LHCN-M2 (cell line): ENCODE measurements around the gene STARD7. TPM values are rescaled to one million over a fixed set of nuclear protein-coding genes. Genes with fewer than 3 reads are reported as not detected.
A peak's percentile ranks its signal among the peaks of the same experiment; 100 is the strongest.
"Not testable (repeated sequence)": the region's sequence is repeated elsewhere in the genome, so short reads cannot be mapped to it uniquely, and the experiment has no call there.

Experiments
- DNase-seq: peaks from one replicate; pipeline ENCODE4 v3.0.0-alpha.2; 2012; ENCODE audit warnings: low read depth
- total RNA-seq: library from RNA; depleted of rRNA; stranded (reverse); fragments of >200 nt; gene quantifications from 2 replicates; pipeline ENCODE4 v1.2.3, GENCODE V29; 2014

STARD7 gene
- total RNA-seq, 1 experiment from 2014 or later: 168 TPM

DNA sequence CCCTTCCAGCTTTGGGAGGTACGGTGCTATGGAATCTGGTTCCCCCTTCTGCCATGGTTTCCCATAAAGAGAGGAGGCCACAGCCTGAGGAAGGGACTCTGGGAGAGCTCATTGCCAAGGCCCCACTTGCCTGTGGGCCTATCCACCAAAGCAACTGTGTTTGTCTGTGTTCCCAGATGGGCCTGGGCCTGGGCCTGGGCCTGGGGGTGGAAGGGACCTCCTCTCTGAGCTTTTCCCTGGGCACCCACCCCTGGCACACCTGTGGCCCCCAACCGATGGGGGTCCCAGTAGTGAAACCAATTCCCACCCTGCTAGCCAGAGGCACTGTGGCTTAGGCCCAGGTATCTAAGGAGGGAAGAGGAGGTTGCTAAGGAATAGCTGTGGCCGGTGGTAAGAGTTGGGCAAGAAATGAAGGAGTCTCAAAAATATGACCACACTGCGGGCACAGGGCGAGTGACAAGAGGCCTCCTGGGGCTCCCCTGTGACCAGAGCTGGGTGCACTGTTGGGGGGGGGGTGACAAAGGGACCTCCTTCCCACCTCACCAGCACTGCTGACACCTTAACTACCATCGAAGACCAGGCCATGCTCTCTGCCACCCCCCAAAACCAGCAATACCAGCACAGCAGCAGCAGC, 58.5 kb downstream of the STARD7 start:
- DNase-seq: no peak

DNA sequence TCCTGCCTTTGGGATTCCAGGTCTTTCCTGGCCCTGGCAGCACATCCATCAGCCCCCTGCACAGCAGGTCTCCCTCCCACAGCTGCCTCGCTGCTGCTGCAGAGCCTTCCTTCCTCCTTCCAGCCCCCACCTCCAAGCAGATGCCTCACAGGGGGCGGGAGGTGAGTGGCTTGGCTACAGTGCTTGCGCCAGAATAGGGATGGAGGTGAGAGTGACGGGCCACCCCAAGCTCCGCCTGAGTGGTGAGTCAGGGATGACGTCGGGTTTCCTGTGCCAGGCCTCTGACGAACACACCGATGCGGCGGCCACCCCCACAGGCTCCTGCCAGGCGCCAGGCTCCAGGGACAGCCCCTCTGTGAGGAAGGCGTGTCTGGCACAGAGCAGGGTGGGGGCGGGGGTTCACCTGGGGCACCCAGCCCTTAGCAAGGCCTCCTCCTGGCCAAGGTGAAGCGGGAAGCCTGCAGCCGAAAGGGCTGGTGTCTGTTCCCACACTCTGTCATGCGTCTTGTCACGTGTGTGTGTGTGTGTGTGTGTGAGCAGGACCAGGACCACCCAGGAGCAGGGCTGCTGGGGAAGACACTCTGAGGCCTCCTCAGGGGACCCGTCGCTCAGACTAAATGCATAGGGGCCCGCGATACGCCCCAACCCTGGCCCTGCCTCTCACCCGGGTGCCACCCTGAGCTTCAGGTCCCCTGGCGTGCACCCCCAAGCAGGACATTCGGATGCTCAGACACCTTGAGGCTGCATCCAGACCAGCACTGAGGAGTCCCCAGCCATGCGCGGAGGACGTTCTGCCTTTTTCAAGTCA, 60.0 kb downstream of the STARD7 start:
- peak; percentile 13 for DNase-seq

DNA sequence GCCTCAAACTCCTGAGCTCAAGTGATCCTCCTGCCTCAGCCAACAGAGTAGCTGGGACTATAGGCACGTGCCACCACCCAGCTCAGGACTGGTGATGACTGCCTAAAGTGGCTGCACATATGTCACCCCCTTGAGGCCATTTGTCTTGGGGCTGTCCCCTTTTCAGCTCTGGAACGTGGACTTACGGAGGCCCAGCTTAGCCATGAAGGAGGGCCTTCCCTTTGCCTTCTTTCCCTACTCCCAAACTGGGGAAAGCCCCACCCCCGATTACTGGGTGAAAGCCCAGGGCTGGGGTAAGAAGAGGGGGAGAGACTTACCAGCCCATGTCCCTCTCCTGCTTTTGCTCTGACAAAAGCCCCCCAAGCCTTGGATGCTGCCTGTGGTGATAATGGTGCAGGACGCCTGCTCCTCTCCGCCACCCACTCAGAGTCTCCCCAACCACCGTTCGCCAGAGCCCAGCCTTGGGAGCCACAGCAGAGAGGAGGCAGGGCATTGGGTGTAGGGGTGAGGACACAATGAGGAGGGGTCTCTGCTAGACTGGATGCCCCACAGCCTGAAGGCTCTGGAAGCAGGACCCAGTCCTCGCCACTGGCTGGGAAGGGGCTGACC, 60.9 kb downstream of the STARD7 start:
- DNase-seq: no peak

DNA sequence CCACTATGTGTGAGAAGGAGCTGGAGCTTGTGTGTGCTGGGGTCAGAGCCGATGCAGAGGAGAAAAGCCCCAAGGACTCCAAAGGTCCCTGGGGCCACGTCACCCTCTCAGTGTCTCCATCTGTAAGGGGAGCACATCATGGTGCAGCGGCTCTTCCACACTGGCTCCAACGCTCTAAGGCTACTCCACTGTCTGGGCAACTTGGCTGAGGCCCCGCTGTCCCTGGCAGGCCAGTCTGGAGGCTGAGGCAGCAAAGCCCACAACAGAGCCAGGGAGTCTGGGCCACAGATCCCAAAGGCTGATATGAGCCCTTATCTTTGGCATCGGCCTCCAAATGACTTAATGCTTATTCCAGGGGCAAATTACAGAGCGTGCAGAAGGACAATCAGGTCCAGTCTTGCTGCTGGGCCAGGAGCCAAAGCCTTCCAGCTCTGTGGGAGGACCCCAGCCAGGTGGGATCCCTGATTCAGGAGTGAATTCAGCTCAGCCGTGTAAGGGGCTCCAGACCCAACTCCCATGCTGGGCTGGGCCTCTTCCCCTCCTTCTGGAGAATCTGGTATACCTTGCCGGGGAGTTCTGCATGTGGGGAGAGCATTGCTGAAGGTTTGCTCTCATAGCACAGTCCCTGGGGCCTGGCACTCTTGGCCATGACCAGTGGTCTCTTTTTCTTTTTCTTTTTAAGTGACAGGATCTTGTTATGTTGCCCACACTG, 61.6 kb downstream of the STARD7 start:
- DNase-seq: no peak

DNA sequence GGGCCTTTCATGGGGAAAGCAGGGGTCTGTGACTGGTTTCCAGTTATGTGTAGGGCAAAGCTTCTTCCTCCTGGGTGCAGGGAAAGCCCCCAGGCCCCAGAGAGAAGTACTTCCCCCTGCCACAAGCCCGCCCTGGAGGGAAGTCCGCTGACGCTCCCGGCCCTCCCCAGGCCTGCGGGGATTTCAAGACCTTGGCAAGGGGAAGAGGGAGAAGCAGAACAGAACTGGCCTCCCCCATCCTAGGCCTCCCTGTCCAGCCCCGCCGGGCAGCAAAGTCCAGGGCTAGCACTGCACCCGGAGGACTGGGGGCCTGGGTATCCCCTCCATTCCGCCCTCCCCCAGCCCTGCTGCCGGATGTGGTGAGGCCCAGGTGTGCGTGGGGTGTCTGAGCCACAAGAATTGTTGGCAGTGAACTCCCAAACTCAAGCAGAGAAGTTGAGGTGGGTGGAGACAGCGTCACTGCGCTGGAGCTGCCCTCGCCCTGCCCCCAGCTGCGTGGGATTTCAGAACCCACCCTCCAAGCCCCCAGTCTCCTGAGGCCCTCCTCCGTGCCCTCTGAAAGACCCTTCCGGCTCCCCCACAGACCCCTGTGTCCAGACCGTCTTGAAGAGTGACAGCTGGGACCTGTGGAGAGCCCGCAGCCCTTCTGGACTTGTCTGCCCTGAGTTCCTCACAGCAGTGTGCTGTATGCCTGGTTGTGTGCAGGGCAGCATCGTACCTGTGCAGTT, 62.3 kb downstream of the STARD7 start:
- no peak for DNase-seq

DNA sequence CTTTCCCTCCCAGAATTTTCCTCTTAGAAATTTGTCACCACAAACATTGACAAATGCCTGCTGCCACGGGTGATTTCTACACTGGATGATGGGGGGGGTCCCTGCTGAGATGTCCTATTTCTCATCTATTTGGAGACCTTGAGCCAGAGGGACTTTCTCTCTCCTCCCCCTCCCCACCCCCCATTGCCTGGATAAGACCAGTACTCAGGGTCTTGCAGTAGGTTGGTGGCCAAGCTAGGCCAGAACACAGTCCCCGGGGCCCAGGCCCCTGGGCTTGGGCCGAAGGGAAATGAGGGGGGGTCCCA, 62.8 kb downstream of the STARD7 start:
- no peak for DNase-seq

DNA sequence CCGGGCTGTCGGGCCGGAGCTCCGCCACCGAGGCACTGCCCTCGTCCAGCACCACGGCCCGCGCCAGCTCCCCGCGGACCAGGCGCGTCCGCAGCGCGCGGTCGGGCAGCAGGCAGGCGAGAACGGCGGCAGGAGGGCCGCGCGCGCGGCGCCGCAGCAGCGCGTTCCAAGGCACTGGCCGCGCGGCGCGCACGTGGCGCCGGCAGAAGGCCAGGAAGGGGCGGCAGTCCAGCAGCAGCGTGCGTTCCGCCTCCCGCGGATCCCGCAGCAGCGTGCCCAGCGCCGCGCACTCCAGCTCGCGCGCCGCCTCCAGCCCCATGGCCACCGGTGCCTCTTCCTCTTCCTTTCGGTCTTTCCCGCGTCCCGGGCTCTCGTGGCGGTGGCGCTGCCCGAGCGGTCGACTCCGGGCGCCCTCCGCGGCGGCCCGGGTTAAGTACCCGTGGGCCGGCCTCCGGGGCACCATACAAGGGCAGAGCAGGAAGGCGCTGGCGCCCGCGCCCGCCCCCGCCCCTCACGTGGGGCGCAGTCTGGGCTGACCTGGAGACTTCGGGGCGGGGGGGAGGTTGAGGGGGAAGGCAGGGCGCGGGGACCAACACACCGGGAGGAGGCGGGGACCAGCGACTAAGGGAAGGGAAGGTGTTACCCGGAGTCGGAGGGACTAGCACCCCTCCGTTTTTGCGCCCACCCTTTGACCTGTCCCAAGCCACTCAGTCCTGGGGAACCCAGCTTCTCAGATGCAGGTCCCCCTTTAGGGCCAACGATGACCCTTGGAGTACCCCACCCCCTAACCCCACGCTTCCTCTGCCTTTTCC, 63.4 kb downstream of the STARD7 start, which contains the start of gene DUSP2:
TSS of gene DUSP2 (minus strand) at position 405 of the 812 bp plus-strand sequence. CDS start at position 319, 86 bp downstream.
- DNase-seq: peak; percentile 22

DNA sequence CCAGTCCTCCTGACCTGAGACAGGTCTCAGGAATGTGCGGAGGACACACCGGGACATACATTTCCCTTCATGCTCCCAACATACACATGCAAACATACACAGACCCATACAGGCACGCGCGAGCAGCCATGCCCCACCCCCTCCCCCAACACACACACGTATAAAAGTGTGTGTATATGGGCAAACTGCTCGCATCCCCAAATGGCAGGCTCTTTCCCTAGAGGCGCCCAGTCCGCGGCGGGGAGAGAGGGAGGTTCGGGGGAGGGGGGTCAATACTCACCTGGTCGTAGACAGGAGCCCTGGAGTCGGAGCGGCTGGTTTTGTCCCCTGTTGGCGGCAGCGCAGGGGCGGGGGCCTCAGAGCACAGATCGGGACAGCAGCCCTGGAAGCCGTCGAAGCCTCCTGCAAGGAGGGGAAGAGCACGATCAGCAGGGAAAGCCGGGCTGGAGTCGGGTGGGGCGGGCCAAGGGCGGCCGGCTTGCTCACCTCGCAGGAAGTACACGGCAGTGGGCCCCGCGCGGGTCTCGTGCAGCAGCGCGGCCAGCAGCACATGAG, 64.1 kb downstream of the STARD7 start:
- no peak for DNase-seq

DNA sequence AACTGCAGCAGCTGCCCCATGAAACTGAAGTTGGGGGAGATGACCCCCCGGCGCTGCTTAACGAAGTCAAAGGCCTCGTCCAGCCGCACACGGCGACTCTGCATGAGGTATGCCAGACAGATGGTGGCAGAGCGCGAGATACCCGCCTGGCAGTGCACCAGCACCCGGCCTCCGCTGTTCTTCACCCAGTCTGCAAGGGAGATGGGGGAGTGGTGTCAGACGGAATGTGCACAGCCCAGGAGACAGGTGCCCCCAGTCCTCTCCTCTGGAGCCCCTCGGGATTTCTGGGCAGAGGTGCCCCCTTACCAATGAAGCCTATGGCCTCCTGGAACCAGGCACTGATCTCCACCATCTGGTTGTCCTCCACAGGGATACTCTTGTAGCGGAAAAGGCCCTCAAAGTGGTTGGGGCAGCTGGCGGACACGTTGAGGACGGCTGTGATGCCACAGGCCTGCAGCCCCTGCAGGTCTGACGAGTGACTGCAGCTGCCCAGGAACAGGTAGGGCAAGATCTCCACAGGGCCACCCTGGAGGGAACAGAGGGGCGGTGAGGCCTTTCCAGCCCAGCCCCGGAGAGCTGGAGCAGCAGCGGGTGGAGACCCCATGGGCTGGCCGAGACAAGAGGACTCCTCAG, 64.7 kb downstream of the STARD7 start:
- DNase-seq: no peak

DNA sequence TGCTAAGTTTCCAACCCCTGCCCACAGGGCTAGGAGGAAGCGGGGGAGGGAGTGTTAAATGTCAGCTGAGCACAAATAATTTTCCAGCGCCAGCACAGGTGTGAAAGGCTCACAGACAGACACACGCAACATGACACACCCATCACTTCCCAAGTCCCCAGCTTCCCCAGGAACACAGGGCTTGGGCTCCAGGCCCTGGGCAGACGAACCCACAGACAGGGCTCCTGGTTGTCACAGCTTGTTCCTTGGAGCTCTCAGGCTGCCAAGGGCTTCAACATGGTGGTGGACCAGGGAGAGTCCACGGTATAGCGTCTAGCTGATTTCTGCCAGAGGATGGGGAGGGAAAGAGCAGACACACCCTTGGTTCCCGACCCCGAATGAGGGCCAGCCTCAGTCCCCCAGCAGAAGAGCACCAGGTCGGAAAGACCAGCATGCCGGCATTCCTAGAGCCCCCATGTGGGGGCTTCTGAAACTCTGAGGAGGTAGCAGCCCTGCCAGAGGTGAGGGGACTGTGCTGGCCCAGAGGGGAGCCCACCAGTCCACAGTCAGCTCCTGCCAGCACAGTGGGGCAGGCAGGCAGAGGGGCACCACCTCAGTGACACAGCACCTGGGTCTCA, 65.3 kb downstream of the STARD7 start:
- DNase-seq: no peak

DNA sequence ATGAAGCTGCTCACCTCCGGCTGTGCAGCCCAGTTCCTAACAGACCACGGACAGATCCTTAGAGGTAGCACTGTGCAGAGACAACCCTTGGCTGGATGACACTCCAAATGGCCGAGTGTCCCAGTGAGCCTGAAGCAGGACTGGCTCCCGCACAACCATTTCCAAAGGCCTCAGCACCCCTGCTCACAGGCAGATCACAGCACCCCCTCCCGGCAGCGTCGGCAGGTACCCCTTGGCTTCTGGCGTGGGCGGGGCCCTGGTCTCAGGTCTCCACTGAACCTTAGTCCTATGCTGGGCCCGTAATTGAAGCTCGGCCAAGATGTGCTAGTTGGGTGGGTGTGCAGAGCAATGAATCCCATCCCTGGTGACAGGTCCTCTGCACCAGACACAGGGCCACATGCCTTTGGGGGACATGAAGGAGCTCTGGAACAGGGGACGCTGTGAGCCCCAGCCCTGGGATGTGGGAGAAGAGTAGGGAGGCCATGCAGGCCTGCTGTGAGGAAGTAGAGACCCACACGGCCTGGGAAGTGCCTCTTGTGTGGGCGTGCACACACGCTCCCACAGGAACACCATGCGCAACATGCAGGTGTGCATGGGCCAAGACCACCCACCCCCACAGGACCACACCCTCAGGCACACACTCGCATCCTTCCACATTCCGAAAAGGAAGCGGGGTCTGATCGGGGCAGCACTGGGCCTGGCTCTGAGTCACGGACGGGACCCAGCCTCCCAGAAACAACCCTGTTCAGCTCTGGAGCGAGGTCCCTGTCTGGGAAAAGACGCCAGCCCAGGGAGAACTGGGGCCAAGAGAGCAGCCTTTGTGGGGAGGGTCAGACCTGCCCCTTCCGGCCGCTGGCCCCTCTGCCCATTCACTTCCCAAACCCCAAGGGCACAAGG, 66.2 kb downstream of the STARD7 start:
- no peak for DNase-seq

DNA sequence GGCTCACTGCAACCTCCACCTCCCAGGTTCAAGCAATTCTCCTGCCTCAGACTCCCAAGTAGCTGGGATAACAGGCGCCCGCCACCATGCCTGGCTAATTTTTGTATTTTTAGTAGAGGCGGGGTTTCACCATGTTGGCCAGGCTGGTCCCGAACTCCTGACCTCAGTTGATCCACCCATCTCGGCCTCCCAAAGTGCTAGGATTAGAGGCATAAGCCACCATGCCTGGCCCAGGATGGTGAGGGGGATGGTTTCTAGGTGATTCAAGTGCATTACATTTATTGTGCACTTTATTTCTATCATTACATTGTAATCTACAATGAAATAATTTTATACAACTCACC, 67.0 kb downstream of the STARD7 start:
- DNase-seq: not testable (repeated sequence)

DNA sequence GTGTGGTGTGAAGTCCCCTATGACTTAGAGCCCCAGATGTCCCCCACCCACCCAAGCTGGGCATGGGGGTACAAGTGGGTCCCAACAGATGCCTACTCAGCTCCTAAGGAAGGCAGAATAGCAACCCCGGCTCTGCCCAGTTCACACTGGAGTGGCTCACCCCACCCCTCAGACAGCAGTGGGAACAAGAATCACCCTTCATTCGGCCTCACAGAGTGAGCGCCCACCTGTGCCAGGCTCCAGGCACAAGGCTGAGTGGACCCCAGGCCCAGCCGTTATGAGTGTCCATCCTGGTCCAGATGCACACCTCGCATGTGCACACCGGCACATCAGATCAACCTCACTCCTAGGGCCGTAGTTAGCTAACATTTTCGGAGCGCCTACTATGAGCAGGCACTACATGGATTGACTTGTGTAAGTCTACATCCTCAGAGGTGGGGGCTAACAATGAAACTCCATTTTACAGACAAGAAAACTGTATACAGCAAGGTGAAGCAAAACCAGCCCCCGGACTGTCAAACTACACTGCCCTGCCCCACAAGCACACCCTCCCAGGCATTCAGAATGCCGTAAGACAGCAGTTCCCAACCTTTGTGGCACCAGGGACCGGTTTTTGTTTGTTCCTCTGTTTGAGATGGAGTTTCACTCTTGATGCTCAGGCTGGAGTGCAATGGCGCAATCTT, 67.5 kb downstream of the STARD7 start:
- no peak for DNase-seq

DNA sequence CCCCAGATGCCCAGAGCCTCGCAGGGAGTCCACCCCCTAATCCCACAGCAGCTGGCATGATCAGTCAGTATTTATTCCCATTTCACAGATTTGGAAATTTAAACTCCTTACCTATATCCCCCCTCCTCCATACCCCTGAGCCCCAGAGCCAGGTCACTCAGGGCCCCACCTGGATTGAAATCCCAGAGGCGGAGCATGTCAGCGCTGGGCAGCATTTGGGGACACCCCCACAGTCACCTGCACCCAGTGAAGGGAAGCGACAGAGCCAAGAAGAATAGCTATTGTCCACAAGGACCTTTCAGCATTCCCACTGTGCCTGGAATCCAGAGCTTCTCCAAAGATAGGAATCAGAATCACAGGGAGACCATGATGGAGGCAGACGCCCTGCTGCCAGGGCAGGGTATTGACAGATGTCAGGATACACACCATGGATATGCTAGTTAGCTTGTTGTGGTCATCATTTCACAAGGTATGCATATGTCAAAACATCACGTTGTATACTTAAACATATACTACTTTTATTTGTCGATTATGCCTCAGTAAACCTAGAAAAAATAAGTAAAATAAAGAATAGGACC, 69.4 kb downstream of the STARD7 start:
- no peak for DNase-seq

DNA sequence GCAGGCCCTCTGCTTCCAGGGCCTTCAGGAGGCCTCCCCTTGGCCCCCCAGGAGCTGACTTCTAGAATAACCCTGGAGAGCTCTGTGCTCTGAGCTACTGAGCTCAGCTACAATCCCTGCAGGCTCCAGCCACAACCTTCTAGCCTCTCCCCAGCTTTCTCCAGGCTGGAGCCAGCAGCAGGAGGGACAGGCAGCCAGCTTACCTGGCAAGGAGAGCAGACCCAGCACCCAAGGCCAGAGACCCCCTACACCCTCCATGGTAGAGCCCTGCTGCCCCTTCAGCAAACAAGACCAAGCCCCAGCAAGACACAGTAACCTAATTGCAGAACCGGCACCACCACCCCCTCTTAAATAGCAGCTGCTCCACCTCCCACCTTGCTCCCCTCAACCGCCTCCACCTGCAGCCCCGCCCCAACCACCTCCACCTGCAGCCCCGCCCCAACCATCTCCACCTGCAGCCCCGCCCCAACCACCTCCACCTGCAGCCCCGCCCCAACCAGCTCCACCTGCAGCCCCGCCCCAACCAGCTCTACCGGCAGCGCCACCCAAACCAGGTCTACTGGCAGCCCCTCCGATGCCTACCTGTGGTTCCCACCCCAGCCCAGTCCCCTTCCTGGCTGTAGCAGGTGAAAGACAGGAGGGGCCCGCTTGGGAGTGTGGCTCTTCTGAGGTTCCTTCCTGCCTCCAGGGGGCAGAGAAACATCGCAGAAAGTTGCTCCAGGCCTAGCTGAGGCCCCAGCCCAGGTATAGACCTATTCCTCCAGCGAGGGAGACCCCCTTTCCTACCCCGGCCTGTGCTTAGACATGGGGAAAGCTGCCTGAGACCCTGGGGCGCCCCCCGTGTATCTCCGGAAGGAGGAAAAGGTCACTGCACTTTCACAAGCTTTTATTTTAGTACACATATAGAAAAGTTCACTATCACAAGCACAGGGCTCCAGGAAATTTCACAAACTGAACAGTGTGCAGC, 70.2 kb downstream of the STARD7 start, which contains the start of gene ASTL:
TSS of gene ASTL (minus strand) at position 324 of the 967 bp plus-strand sequence. CDS start at position 258, 66 bp downstream.
- no peak for DNase-seq
